PFSK-1 (cell line): Measurements from ENCODE around the gene LRRC4C.

ENCODE experiments used
- FOXP2 ChIP-seq: optimal IDR thresholded peaks from 2 replicates; pipeline ENCODE3; 2011; ENCODE audit warnings: borderline replicate concordance, control low read depth, inconsistent platforms; ENCODE audit not compliant: insufficient read depth; ENCODE audit errors: extremely low read length, extremely low read depth
- POLR2AphosphoS5 ChIP-seq: IDR thresholded peaks from 2 replicates; pipeline ENCODE4 v1.6.1; 2012; ENCODE audit warnings: low read depth, mild to moderate bottlenecking, control low read depth, low read length, moderate library complexity
- SIN3A ChIP-seq: IDR thresholded peaks from 2 replicates; pipeline ENCODE4 v1.6.1; 2012; ENCODE audit warnings: mild to moderate bottlenecking, low read length, moderate library complexity, borderline replicate concordance; ENCODE audit not compliant: insufficient read depth

GRCh38 chr11:41457216-41458014 lies 2.0 kb downstream of the LRRC4C start:
- TF ChIP-seq FOXP2: no peak
- TF ChIP-seq POLR2AphosphoS5: no peak
- TF ChIP-seq SIN3A: no peak
